OCI-LY7 (cell line): ENCODE measurements around the gene APEX2. TPM values are rescaled to one million over a fixed set of nuclear protein-coding genes. Genes with fewer than 3 reads are reported as not detected.

ENCODE experiments used
- BruUV-seq: library from RNA; stranded (reverse); fragments of 400-500 nt; replicated peaks from 2 replicates; lab custom pipeline; 2021; lab: Mats Ljungman, UMichigan
- CTCF ChIA-PET: fragments of 300-600 bp; sonication (Branson Sonifier 250); formaldehyde crosslinking; loops from one replicate; lab custom pipeline; 2022; ENCODE audit warnings: antibody characterized with exemption; ENCODE audit not compliant: unreplicated experiment; lab: Charles Lee
- POLR2A ChIA-PET: fragments of 300-600 bp; sonication (Branson Sonifier 250); formaldehyde crosslinking; loops from one replicate; lab custom pipeline; 2022; ENCODE audit warnings: antibody characterized with exemption; lab: Charles Lee
- DNase-seq: peaks from one replicate; pipeline ENCODE4 v3.0.0-alpha.2; 2015; ENCODE audit warnings: low spot score
- H2AFZ ChIP-seq: fragments of 200-600 bp; sonication (generic), shearing (Covaris generic); 2 replicates; pipeline ENCODE4 v1.6.1; 2014; ENCODE audit warnings: mild to moderate bottlenecking, antibody characterized with exemption, low read length, moderate library complexity
- H3K27ac ChIP-seq: fragments of 200-600 bp; sonication (generic); 2 replicates; pipeline ENCODE4 v1.5.1; 2014; ENCODE audit warnings: mixed run types, low read depth, mild to moderate bottlenecking, moderate library complexity, low read length, inconsistent platforms; ENCODE audit not compliant: poor library complexity, severe bottlenecking
- H3K36me3 ChIP-seq: fragments of 200-600 bp; sonication (generic); 2 replicates; pipeline ENCODE4 v1.6.1; 2014; ENCODE audit warnings: mild to moderate bottlenecking, antibody characterized with exemption, low read length, moderate library complexity, mixed read lengths; ENCODE audit not compliant: insufficient read depth
- H3K4me1 ChIP-seq: fragments of 200-600 bp; sonication (generic); 2 replicates; pipeline ENCODE4 v1.5.1; 2014; ENCODE audit warnings: mild to moderate bottlenecking, low read length; ENCODE audit not compliant: insufficient read depth, poor library complexity, severe bottlenecking
- H3K4me2 ChIP-seq: fragments of 200-600 bp; sonication (generic); 2 replicates; pipeline ENCODE4 v1.6.1; 2014; ENCODE audit warnings: mild to moderate bottlenecking, low read length
- H3K4me3 ChIP-seq: fragments of 200-600 bp; sonication (generic); 2 replicates; pipeline ENCODE4 v1.5.1; 2014; ENCODE audit warnings: mild to moderate bottlenecking, low read depth, low read length; ENCODE audit not compliant: poor library complexity, severe bottlenecking
- H3K79me2 ChIP-seq: fragments of 200-600 bp; sonication (generic); 2 replicates; pipeline ENCODE4 v1.6.1; 2016; ENCODE audit warnings: low read depth, mild to moderate bottlenecking, low read length, moderate library complexity, mixed read lengths; ENCODE audit not compliant: insufficient read depth
- H3K9me2 ChIP-seq: fragments of 200-600 bp; sonication (generic); 2 replicates; pipeline ENCODE4 v1.6.1; 2016; ENCODE audit warnings: mild to moderate bottlenecking, low read length, mixed read lengths; ENCODE audit not compliant: insufficient read depth
- H3K9me3 ChIP-seq: fragments of 200-600 bp; sonication (generic); 2 replicates; pipeline ENCODE4 v1.6.1; 2014; ENCODE audit warnings: mild to moderate bottlenecking, mixed run types, low read length, mixed read lengths
- H4K20me1 ChIP-seq: fragments of 200-600 bp; sonication (generic); 2 replicates; pipeline ENCODE4 v1.6.1; 2014; ENCODE audit warnings: mild to moderate bottlenecking, antibody characterized with exemption, low read length, moderate library complexity, mixed read lengths; ENCODE audit not compliant: insufficient read depth
- EZH2phosphoT487 ChIP-seq: fragments of 200-600 bp; sonication (generic); IDR thresholded peaks from 2 replicates; pipeline ENCODE4 v1.6.1; 2018; ENCODE audit warnings: low read depth, borderline replicate concordance, mild to moderate bottlenecking, mixed run types, antibody characterized with exemption, low read length, moderate library complexity, mixed read lengths
- intact Hi-C: fragments of 100-400 bp; cut with micrococcal nuclease; formaldehyde crosslinking; loops from one replicate; pipeline ENCODE4 v1.10.0; 2022; ENCODE audit not compliant: unreplicated experiment
- total RNA-seq, 2 experiments: library from RNA; depleted of rRNA in 1 of 2; stranded (reverse); fragments of >200 nt in 1 of 2; shearing (Covaris generic) in 1 of 2; gene quantifications; 2 replicates each; pipeline ENCODE4 v1.2.3, GENCODE V29; 2014 to 2022
- TF ChIP-seq, protein P1 (sequence below): fragments of 200-600 bp; sonication (generic); conservative IDR thresholded peaks from 2 replicates; pipeline ENCODE4 v1.5.1; 2014; ENCODE audit warnings: mild to moderate bottlenecking, antibody characterized with exemption, low read length, moderate library complexity, mixed read lengths

APEX2 gene
- total RNA-seq, 2 experiments from 2014 or later = 14.2 to 32.9 TPM

DNA sequence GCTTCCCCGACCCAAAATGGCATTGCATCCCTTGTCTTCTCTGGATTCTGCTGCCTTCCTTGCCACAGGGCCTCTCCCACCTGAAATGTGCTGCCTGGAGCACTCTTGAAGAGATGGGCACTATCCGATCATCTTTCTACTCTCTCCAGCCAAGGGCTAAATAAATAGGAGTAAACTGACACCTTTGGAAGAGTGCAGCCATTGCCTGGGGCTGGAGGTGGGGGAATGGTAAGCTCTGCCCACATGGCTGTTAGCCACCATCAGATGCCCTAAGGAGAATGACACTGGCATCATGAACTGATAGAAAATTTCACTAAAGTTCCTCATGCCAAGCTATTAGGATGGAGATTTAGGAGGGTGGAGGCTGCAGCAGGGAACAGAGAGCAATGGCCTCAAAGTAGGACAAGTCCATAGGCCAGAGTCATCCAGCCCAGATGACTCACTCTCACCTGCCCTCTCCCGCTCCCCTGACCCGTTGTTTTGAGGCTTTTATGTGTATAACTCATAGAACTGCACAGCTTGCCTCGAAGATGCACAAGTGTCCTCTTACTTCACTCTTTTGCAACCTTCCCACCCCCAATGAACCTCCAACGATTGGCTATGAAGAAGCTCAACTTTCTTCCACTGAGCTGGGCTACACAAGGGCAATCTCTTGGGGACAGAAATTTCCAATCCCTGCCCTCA lies 5.4 kb upstream of the APEX2 start:
- CTCF ChIA-PET = interaction anchor here (0.6 kb wide), 1 partner anchor 1591 kb away, joined by 3 read pairs; no protein-coding TSS in a partner anchor
- POLR2A ChIA-PET = no interaction called here
- Histone ChIP-seq H3K36me3 (no peaks in the 10 kb centered on the region), H3K4me1 (peaks cover 6% of the 10 kb centered on the region), H2AFZ (no peak overlapping the region), H4K20me1 (no peaks in the 10 kb centered on the region), H3K9me2 (no peaks in the 10 kb centered on the region), H3K79me2 (no peaks in the 10 kb centered on the region), H3K9me3 (no peaks in the 10 kb centered on the region), H3K4me3 (no peak overlapping the region), H3K27ac (no peak overlapping the region), H3K4me2 (no peak overlapping the region)
- no peak for TF ChIP-seq EZH2phosphoT487
- intact Hi-C loops = no loop called here
- DNase-seq = no peak
- BruUV-seq = no TSS peak

DNA sequence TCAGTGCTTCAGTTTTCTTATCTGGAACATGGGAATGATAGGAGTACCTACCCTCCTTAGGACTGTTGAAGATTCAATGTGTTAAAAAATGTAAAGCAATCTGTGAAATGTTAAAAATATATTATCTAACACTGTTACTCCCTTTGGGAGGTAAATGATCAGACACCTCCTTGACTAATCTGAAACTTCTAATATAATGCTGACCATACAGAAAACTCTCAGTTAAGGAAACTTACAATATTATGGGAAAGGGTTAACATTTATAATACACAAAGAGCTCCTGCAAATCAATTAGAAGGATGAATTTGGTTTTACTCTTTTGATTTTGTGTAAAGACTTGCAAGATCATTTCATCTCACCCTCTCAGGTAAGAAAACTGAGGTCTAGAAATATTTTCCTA lies 4.5 kb upstream of the APEX2 start:
- no peak overlapping the region for H3K27ac ChIP-seq
- BruUV-seq = no TSS peak
- DNase-seq = no peak
- H3K4me2 ChIP-seq = no peak overlapping the region
- H3K79me2 ChIP-seq = peaks cover 4% of the 10 kb centered on the region
- H3K4me1 ChIP-seq = peaks cover 6% of the 10 kb centered on the region
- H3K36me3 ChIP-seq = no peaks in the 10 kb centered on the region
- no peak overlapping the region for H2AFZ ChIP-seq
- CTCF ChIA-PET = interaction anchor here (0.6 kb wide), 1 partner anchor 1592 kb away, joined by 3 read pairs; no protein-coding TSS in a partner anchor
- POLR2A ChIA-PET = no interaction called here
- TF ChIP-seq EZH2phosphoT487 = no peak
- TF ChIP-seq, protein P1, sequence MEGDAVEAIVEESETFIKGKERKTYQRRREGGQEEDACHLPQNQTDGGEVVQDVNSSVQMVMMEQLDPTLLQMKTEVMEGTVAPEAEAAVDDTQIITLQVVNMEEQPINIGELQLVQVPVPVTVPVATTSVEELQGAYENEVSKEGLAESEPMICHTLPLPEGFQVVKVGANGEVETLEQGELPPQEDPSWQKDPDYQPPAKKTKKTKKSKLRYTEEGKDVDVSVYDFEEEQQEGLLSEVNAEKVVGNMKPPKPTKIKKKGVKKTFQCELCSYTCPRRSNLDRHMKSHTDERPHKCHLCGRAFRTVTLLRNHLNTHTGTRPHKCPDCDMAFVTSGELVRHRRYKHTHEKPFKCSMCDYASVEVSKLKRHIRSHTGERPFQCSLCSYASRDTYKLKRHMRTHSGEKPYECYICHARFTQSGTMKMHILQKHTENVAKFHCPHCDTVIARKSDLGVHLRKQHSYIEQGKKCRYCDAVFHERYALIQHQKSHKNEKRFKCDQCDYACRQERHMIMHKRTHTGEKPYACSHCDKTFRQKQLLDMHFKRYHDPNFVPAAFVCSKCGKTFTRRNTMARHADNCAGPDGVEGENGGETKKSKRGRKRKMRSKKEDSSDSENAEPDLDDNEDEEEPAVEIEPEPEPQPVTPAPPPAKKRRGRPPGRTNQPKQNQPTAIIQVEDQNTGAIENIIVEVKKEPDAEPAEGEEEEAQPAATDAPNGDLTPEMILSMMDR = no peak
- no peaks in the 10 kb centered on the region for H4K20me1 ChIP-seq
- no peaks in the 10 kb centered on the region for H3K9me3 ChIP-seq
- no peak overlapping the region for H3K4me3 ChIP-seq
- intact Hi-C loops = no loop called here
- H3K9me2 ChIP-seq = no peaks in the 10 kb centered on the region

DNA sequence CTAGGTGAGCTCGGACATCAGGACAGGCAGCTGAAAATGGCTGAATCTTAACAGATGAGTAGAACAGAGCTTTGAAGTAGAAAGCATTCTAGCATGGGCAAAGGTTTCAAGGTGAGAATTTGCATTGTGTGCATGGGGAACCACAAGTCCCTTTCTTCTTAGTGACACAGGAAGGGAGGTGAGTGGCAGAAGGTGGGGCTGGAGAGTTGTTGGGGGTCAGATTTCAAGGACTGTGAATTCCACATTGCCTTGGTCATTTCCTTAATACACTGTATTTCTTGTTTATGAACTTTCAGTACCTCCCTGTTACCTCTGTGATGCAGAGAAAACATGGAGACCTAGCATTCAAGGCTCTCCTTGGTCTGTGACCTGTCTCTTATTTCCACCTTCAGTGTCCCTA lies 4.1 kb downstream of the APEX2 start:
- no peak for DNase-seq
- H3K36me3 ChIP-seq = peaks cover 58% of the 10 kb centered on the region
- no peaks in the 10 kb centered on the region for H3K9me3 ChIP-seq
- intact Hi-C loops = loop anchor here (5.0 kb wide), 1 partner anchor 472 kb away; the partner anchor contains the start of gene GNL3L
- peaks cover 11% of the 10 kb centered on the region for H3K4me1 ChIP-seq
- no peak overlapping the region for H3K4me2 ChIP-seq
- TF ChIP-seq, protein P1 = no peak
- no peak for TF ChIP-seq EZH2phosphoT487
- no peak overlapping the region for H3K4me3 ChIP-seq
- POLR2A ChIA-PET = no interaction called here
- no peak overlapping the region for H3K27ac ChIP-seq
- no peak overlapping the region for H2AFZ ChIP-seq
- H3K9me2 ChIP-seq = no peaks in the 10 kb centered on the region
- H4K20me1 ChIP-seq = no peaks in the 10 kb centered on the region
- BruUV-seq = no TSS peak
- CTCF ChIA-PET = no interaction called here
- H3K79me2 ChIP-seq = peaks cover 17% of the 10 kb centered on the region
